ENCODE measurements around the gene RRN3.
"Not testable (repeated sequence)": the region's sequence is repeated elsewhere in the genome, so short reads cannot be mapped to it uniquely, and the experiment has no call there.

Gene RRN3

GRCh38 chr16:15049581-15050180 lies 44.4 kb downstream of the RRN3 start:
- Mint-ChIP-seq H3K4me3 (no peak overlapping the region), H3K9me3 (no peaks in the 10 kb centered on the region), H3K36me3 (ENCODE audit: low read depth) (peaks cover 5% of the 10 kb centered on the region), H3K27me3 (ENCODE audit: low read depth) (no peaks in the 10 kb centered on the region), H3K27ac (no peak overlapping the region), H3K4me1 (ENCODE audit: low read depth) (peaks cover 9% of the 10 kb centered on the region)
- no peak for DNase-seq (ENCODE audit: low spot score)

- no peak overlapping the region for H3K27ac Mint-ChIP-seq
- H3K4me3 Mint-ChIP-seq, result no peak overlapping the region
- H3K9me3 Mint-ChIP-seq, result no peaks in the 10 kb centered on the region
- DNase-seq (ENCODE audit: low spot score), result no peak
- H3K27me3 Mint-ChIP-seq (ENCODE audit: low read depth), result no peaks in the 10 kb centered on the region
- H3K4me1 Mint-ChIP-seq (ENCODE audit: low read depth), result no peaks in the 10 kb centered on the region
- H3K36me3 Mint-ChIP-seq (ENCODE audit: low read depth), result peaks cover 10% of the 10 kb centered on the region
Observed at GRCh38 chr16:15046692-15047376, 47.2 kb downstream of the RRN3 start.

- not testable (repeated sequence) for H3K27me3 Mint-ChIP-seq (ENCODE audit: low read depth); H3K9me3 Mint-ChIP-seq; DNase-seq (ENCODE audit: low spot score); H3K27ac Mint-ChIP-seq; H3K4me3 Mint-ChIP-seq; H3K4me1 Mint-ChIP-seq (ENCODE audit: low read depth)
- H3K36me3 Mint-ChIP-seq (ENCODE audit: low read depth), result peaks cover 13% of the 10 kb centered on the region
Observed at GRCh38 chr16:15045270-15045669, 48.8 kb downstream of the RRN3 start.

GRCh38 chr16:15044286-15044685 lies 49.8 kb downstream of the RRN3 start:
- no peak for DNase-seq (ENCODE audit: low spot score)
- no peak overlapping the region for H3K27ac Mint-ChIP-seq
- no peaks in the 10 kb centered on the region for H3K27me3 Mint-ChIP-seq (ENCODE audit: low read depth)
- H3K36me3 Mint-ChIP-seq (ENCODE audit: low read depth), result peaks cover 19% of the 10 kb centered on the region
- H3K4me1 Mint-ChIP-seq (ENCODE audit: low read depth), result no peaks in the 10 kb centered on the region
- no peak overlapping the region for H3K4me3 Mint-ChIP-seq
- no peaks in the 10 kb centered on the region for H3K9me3 Mint-ChIP-seq

GRCh38 chr16:15043344-15043743 lies 50.7 kb downstream of the RRN3 start:
- no peaks in the 10 kb centered on the region for H3K4me1 Mint-ChIP-seq (ENCODE audit: low read depth)
- H3K27me3 Mint-ChIP-seq (ENCODE audit: low read depth), result no peaks in the 10 kb centered on the region
- no peak overlapping the region for H3K27ac Mint-ChIP-seq
- no peak for DNase-seq (ENCODE audit: low spot score)
- peaks cover 25% of the 10 kb centered on the region for H3K36me3 Mint-ChIP-seq (ENCODE audit: low read depth)
- H3K9me3 Mint-ChIP-seq, result no peaks in the 10 kb centered on the region
- no peak overlapping the region for H3K4me3 Mint-ChIP-seq

GRCh38 chr16:15041271-15042004 lies 52.6 kb downstream of the RRN3 start:
- no peak overlapping the region for H3K4me3 Mint-ChIP-seq
- H3K27ac Mint-ChIP-seq, result no peak overlapping the region
- DNase-seq (ENCODE audit: low spot score), result no peak
- peaks cover 28% of the 10 kb centered on the region for H3K36me3 Mint-ChIP-seq (ENCODE audit: low read depth)
- H3K27me3 Mint-ChIP-seq (ENCODE audit: low read depth), result no peaks in the 10 kb centered on the region
- H3K9me3 Mint-ChIP-seq, result no peaks in the 10 kb centered on the region
- H3K4me1 Mint-ChIP-seq (ENCODE audit: low read depth), result no peaks in the 10 kb centered on the region

- H3K4me3 Mint-ChIP-seq, result no peak overlapping the region
Observed at GRCh38 chr16:15038689-15039088, 55.4 kb downstream of the RRN3 start.

GRCh38 chr16:15037745-15038144 lies 56.3 kb downstream of the RRN3 start:
- H3K36me3 Mint-ChIP-seq (ENCODE audit: low read depth), result peaks cover 26% of the 10 kb centered on the region
- H3K4me1 Mint-ChIP-seq (ENCODE audit: low read depth), result no peaks in the 10 kb centered on the region
- DNase-seq (ENCODE audit: low spot score), result no peak
- H3K4me3 Mint-ChIP-seq, result no peak overlapping the region
- H3K27ac Mint-ChIP-seq, result no peak overlapping the region
- H3K27me3 Mint-ChIP-seq (ENCODE audit: low read depth), result no peaks in the 10 kb centered on the region
- no peaks in the 10 kb centered on the region for H3K9me3 Mint-ChIP-seq

More at GRCh38 chr16:15038689-15039088, 55.4 kb downstream of the RRN3 start:
- Mint-ChIP-seq H3K27me3 (ENCODE audit: low read depth) (no peaks in the 10 kb centered on the region), H3K36me3 (ENCODE audit: low read depth) (peaks cover 24% of the 10 kb centered on the region), H3K9me3 (no peaks in the 10 kb centered on the region), H3K27ac (no peak overlapping the region), H3K4me1 (ENCODE audit: low read depth) (no peaks in the 10 kb centered on the region)
- no peak for DNase-seq (ENCODE audit: low spot score)

GRCh38 chr16:15037003-15037402 lies 57.1 kb downstream of the RRN3 start:
- peaks cover 28% of the 10 kb centered on the region for H3K36me3 Mint-ChIP-seq (ENCODE audit: low read depth)
- no peak overlapping the region for H3K4me3 Mint-ChIP-seq
- no peaks in the 10 kb centered on the region for H3K9me3 Mint-ChIP-seq
- H3K27ac Mint-ChIP-seq, result no peak overlapping the region
- H3K27me3 Mint-ChIP-seq (ENCODE audit: low read depth), result no peaks in the 10 kb centered on the region
- no peaks in the 10 kb centered on the region for H3K4me1 Mint-ChIP-seq (ENCODE audit: low read depth)
- DNase-seq (ENCODE audit: low spot score), result no peak

- peaks cover 2% of the 10 kb centered on the region for H3K4me1 Mint-ChIP-seq (ENCODE audit: low read depth)
- H3K4me3 Mint-ChIP-seq, result no peak overlapping the region
- no peaks in the 10 kb centered on the region for H3K27me3 Mint-ChIP-seq (ENCODE audit: low read depth)
- no peaks in the 10 kb centered on the region for H3K9me3 Mint-ChIP-seq
- no peak for DNase-seq (ENCODE audit: low spot score)
- H3K27ac Mint-ChIP-seq, result no peak overlapping the region
- peaks cover 28% of the 10 kb centered on the region for H3K36me3 Mint-ChIP-seq (ENCODE audit: low read depth)
Observed at GRCh38 chr16:15035163-15035729, 58.8 kb downstream of the RRN3 start.

- Mint-ChIP-seq H3K4me1 (ENCODE audit: low read depth) (peaks cover 2% of the 10 kb centered on the region), H3K27me3 (ENCODE audit: low read depth) (no peaks in the 10 kb centered on the region), H3K4me3 (no peak overlapping the region), H3K27ac (no peak overlapping the region), H3K36me3 (ENCODE audit: low read depth) (peaks cover 26% of the 10 kb centered on the region), H3K9me3 (no peaks in the 10 kb centered on the region)
- no peak for DNase-seq (ENCODE audit: low spot score)
Observed at GRCh38 chr16:15034266-15035162, 59.6 kb downstream of the RRN3 start.

- Mint-ChIP-seq H3K27ac (no peak overlapping the region), H3K4me1 (ENCODE audit: low read depth) (peaks cover 2% of the 10 kb centered on the region)
Observed at GRCh38 chr16:15033309-15033707, 60.8 kb downstream of the RRN3 start.

GRCh38 chr16:15032547-15033308 lies 61.3 kb downstream of the RRN3 start:
- Mint-ChIP-seq H3K9me3 (no peaks in the 10 kb centered on the region), H3K36me3 (ENCODE audit: low read depth) (peaks cover 17% of the 10 kb centered on the region), H3K27me3 (ENCODE audit: low read depth) (no peaks in the 10 kb centered on the region), H3K4me1 (ENCODE audit: low read depth) (peaks cover 2% of the 10 kb centered on the region), H3K27ac (no peak overlapping the region), H3K4me3 (no peak overlapping the region)
- no peak for DNase-seq (ENCODE audit: low spot score)

More at GRCh38 chr16:15033309-15033707, 60.8 kb downstream of the RRN3 start:
- no peak for DNase-seq (ENCODE audit: low spot score)
- Mint-ChIP-seq H3K4me3 (no peak overlapping the region), H3K27me3 (ENCODE audit: low read depth) (no peaks in the 10 kb centered on the region), H3K36me3 (ENCODE audit: low read depth) (peaks cover 18% of the 10 kb centered on the region), H3K9me3 (no peaks in the 10 kb centered on the region)
